Measurements from ENCODE around the gene ADCY5. TPM values are rescaled to one million over a fixed set of nuclear protein-coding genes. Genes with fewer than 3 reads are reported as not detected.

ADCY5 gene
- total RNA-seq, 1 experiment from 2014 or later: 1.4 TPM

DNA sequence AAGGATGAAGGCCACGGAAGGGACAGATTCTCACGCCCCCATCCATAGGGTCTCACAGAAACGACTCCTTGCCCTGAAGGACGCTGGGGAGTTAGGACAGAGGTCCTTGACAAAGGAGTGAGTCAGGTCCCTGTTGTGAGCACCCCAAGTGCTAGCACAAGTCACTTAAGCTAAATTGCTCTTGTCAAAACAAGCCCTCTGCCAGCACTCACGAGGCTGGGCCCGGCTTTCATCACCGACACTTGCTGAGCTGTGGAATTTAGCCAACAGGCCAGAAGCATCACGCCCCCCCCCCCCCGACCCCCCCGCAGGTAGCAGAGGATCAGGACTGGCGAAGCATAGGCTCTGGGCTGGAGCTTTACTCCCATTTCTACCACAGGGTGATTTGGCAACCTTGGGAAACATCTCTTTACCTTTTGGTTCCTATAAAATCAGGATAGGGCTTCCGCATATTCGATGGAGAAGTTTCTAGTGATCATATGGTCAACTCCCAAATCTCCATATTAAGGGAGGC lies 75.4 kb downstream of the ADCY5 start:
- in situ Hi-C loops (cut with HindIII; ENCODE audit: low pct_unique_long_range_greater_than_20kb, low sequenced_read_pairs) (no loop called here), intact Hi-C loops (cut with micrococcal nuclease; ENCODE audit: unreplicated experiment) (no loop called here)
- no TSS peak for BruUV-seq (replicated peaks)
- Histone ChIP-seq H3K27me3 (ENCODE audit: control insufficient read depth, insufficient read depth, low read length) (0 out of 2 replicates have a peak, but pooled peaks cover 2% of the 10 kb centered on the region), H3K36me3 (ENCODE audit: control insufficient read depth, insufficient read depth, low read length) (no peaks in the 10 kb centered on the region), H3K27ac (ENCODE audit: low read length) (no peak overlapping the region), H3K4me1 (ENCODE audit: control insufficient read depth, insufficient read depth, low read length) (no peaks in the 10 kb centered on the region), H3K9me3 (ENCODE audit: control insufficient read depth, insufficient read depth, low read depth, low read length) (no peaks in the 10 kb centered on the region), H3K4me3 (ENCODE audit: low read depth in 2 of 2, low read length in 2 of 2) (no peak overlapping the region)
- POLR2A ChIA-PET: no interaction called here
- TF ChIP-seq SIN3A (IDR thresholded peaks at IDR 0.05; ENCODE audit: borderline replicate concordance, insufficient read depth, low read depth, low read length): no peak
- no peak for TF ChIP-seq TCF7L2 (IDR thresholded peaks at IDR 0.05; ENCODE audit: low read depth, low read length)
- TF ChIP-seq, protein P1, sequence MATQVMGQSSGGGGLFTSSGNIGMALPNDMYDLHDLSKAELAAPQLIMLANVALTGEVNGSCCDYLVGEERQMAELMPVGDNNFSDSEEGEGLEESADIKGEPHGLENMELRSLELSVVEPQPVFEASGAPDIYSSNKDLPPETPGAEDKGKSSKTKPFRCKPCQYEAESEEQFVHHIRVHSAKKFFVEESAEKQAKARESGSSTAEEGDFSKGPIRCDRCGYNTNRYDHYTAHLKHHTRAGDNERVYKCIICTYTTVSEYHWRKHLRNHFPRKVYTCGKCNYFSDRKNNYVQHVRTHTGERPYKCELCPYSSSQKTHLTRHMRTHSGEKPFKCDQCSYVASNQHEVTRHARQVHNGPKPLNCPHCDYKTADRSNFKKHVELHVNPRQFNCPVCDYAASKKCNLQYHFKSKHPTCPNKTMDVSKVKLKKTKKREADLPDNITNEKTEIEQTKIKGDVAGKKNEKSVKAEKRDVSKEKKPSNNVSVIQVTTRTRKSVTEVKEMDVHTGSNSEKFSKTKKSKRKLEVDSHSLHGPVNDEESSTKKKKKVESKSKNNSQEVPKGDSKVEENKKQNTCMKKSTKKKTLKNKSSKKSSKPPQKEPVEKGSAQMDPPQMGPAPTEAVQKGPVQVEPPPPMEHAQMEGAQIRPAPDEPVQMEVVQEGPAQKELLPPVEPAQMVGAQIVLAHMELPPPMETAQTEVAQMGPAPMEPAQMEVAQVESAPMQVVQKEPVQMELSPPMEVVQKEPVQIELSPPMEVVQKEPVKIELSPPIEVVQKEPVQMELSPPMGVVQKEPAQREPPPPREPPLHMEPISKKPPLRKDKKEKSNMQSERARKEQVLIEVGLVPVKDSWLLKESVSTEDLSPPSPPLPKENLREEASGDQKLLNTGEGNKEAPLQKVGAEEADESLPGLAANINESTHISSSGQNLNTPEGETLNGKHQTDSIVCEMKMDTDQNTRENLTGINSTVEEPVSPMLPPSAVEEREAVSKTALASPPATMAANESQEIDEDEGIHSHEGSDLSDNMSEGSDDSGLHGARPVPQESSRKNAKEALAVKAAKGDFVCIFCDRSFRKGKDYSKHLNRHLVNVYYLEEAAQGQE (IDR thresholded peaks at IDR 0.05; ENCODE audit: insufficient read depth in 1 of 2, low read depth in 2 of 2, low read length in 1 of 2): no peak
- TF ChIP-seq POLR2AphosphoS5 (IDR thresholded peaks at IDR 0.05; ENCODE audit: low read depth, low read length): no peak
- DNase-seq (ENCODE audit: low read depth, low spot score): no peak
- no peak for ATAC-seq
- CTCF ChIA-PET: no interaction called here

DNA sequence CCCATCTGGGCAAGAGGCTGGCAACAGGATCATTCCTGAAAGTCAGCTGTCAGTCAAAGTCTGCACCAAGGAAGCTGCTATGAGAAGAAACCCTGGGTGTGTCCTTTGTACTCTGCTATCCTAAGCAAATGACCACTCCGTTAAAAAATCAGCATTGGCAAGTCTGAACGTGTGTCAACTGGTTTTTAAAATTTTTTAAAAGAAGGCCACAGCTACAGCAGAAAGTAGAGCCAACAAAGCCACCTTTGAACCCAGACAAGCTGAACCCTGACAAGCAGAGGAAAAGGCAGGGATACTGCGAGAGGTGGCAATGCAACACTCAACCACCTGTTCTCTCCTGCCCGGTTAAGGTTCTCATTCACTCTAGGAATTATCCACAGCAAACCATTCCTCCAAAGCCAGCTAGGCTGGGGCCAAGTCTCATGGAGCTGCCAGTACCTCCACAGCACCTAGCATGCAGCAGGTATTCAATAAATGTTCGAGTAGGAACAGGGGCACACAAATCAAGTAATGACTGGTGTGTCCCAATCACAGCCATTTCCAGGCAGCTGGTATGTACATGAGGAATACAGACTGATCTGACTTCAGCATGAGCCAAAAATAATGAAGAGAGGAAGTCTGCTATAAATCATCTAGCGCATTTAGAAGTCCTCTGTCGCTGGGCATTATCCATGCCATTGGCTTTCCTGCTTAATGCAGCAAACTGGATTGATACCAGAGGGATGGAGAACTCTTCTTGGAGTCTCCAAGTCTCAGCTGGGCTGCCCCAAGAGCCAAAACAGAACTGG lies 76.0 kb downstream of the ADCY5 start:
- TF ChIP-seq, protein P2, sequence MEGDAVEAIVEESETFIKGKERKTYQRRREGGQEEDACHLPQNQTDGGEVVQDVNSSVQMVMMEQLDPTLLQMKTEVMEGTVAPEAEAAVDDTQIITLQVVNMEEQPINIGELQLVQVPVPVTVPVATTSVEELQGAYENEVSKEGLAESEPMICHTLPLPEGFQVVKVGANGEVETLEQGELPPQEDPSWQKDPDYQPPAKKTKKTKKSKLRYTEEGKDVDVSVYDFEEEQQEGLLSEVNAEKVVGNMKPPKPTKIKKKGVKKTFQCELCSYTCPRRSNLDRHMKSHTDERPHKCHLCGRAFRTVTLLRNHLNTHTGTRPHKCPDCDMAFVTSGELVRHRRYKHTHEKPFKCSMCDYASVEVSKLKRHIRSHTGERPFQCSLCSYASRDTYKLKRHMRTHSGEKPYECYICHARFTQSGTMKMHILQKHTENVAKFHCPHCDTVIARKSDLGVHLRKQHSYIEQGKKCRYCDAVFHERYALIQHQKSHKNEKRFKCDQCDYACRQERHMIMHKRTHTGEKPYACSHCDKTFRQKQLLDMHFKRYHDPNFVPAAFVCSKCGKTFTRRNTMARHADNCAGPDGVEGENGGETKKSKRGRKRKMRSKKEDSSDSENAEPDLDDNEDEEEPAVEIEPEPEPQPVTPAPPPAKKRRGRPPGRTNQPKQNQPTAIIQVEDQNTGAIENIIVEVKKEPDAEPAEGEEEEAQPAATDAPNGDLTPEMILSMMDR (IDR thresholded peaks at IDR 0.05): no peak
- TF ChIP-seq POLR2AphosphoS5 (IDR thresholded peaks at IDR 0.05; ENCODE audit: low read depth, low read length): no peak
- Histone ChIP-seq H3K36me3 (ENCODE audit: control insufficient read depth, insufficient read depth, low read length) (no peaks in the 10 kb centered on the region), H3K4me3 (ENCODE audit: low read depth in 2 of 2, low read length in 2 of 2) (no peak overlapping the region), H3K27ac (ENCODE audit: low read length) (no peak overlapping the region), H3K9me3 (ENCODE audit: control insufficient read depth, insufficient read depth, low read depth, low read length) (no peaks in the 10 kb centered on the region), H3K27me3 (ENCODE audit: control insufficient read depth, insufficient read depth, low read length) (0 out of 2 replicates have a peak, but pooled peaks cover 2% of the 10 kb centered on the region), H3K4me1 (ENCODE audit: control insufficient read depth, insufficient read depth, low read length) (no peaks in the 10 kb centered on the region)
- ChIA-PET CTCF (no interaction called here), POLR2A (no interaction called here)
- intact Hi-C loops (cut with micrococcal nuclease; ENCODE audit: unreplicated experiment) (no loop called here), in situ Hi-C loops (cut with HindIII; ENCODE audit: low pct_unique_long_range_greater_than_20kb, low sequenced_read_pairs) (no loop called here)
- BruUV-seq (replicated peaks): no TSS peak
- no peak for DNase-seq (ENCODE audit: low read depth, low spot score)
- no peak for ATAC-seq

Data from Panc1 (cell line).